Activated CD8-positive, alpha-beta memory T cell treated with anti-CD3 and anti-CD28 coated beads, Interleukin-2, amount 50 U/mL, for 24 hours (primary cell): ENCODE results near the gene ZFP57.

ENCODE experiments used
- DNase-seq: peaks from one replicate; pipeline ENCODE4 v3.0.0-alpha.2; 2020; ENCODE audit errors: extremely low read depth

Gene ZFP57

DNA sequence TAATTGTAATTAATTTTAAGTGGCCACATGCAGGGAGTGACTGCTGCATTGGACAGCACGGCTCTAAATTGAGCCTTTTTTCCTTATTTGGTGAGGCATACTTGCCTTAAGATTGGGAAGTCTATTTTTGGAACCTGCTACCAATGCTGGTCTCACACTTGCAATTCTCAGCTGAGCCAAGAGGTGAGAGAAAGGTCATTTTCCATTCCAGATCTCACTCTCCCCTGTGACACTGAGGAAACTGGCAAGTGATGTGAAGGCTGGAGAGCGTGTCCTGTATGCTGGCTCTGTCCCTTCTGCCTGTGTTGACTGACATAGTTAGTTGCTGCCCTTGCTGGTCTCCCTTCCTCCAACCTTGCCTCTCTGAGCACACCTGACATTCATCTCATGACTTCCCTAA is 24.8 kb downstream of the ZFP57 start:
- no peak for DNase-seq

GRCh38 chr6:29655658-29656057 is 25.3 kb downstream of the ZFP57 start:
- no peak for DNase-seq

DNA sequence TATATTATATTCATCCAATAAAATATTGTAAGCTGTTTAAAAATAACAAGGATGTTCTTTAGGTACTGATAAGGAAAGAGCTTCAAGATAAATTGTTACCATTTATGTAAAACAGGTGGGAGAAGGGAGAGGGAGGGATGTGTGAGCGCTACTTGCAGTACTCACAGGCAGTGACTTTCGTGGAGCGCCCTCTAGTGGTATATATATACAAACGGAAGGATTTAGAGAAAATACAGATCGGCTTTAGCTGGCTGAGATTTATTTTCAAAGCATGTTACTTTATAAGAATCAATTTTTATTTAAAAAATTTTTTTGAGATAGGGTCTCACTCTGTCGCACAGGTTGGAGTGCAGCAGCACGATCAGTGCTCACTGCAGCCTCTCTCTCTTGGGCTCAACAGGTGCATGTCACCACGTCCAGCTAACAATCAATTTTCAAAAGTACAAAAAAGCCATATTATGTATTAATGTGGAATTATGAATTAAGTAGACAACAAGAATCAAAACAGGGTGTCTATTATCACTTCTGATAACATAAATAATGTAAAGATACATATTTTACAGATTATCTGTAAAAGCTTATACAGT is 27.4 kb downstream of the ZFP57 start:
- no peak for DNase-seq

- no peak for DNase-seq
Measured at GRCh38 chr6:29652198-29652584, 28.8 kb downstream of the ZFP57 start.

- DNase-seq, result no peak
Measured at GRCh38 chr6:29651413-29652197, 29.3 kb downstream of the ZFP57 start.

- DNase-seq, result peak; percentile 97
Measured at GRCh38 chr6:29649701-29650673, 31.0 kb downstream of the ZFP57 start.

- DNase-seq, result no peak
Measured at GRCh38 chr6:29647927-29648642, 32.9 kb downstream of the ZFP57 start.

- DNase-seq, result no peak
Measured at GRCh38 chr6:29641430-29642148, 39.4 kb downstream of the ZFP57 start.

DNA sequence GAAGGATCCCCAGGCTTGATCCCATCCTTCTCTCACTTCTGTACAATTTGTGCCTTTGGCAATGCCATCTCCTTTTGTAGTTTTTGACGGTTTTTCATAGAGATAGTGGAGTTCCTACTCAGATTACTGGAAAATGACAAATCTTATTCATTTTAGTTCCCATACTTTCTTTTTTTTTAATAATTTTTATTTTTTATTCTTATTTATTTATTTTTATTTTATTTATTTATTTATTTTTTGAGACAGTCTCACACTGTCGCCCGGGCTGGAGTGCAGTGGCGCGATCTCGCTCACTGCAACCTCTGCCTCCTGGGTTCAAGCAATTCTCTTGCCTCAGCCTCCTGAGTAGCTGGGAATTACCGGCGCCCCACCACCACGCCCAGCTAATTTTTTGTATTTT is 43.7 kb downstream of the ZFP57 start:
- no peak for DNase-seq

- no peak for DNase-seq
Measured at GRCh38 chr6:29633534-29633905, 47.4 kb downstream of the ZFP57 start.

DNA sequence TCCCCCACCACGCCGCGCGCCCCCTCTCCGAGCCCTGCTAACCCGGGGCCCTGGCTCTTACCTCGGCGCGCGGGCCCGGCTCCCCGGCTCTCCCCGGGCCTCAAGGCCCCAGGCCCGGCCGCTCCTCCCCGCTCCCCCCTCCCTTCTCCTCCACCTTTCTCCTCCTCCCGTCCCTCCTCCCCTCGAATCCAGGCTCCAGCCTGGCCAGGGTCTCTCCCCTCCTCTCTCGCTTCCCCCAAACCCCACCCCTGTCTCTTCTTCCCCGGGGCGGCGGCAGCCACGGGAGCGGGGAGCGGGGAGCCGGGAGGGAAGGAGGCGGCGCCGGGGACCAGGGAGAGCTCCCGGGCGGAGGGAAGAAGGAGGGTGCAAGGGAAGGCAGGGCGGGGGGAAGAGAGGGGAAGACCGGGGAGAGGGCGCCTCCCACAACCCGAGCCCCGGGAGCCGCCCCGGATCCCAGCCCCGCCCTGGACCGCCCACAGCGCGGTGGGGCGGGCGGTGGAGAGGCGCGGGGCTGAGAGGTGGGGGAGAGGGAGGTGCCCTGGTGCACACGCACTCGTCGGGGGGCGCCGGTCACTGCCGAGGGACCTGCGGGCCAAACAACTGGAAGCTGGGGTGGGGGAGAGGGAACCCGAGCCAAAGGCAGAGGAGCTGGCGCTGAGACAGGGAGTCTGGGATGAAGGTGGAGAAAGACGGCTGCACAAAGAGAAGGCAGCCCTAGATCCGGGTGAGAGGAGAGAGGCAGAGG is 48.0 kb downstream of the ZFP57 start, which contains the start of gene GABBR1:
GABBR1 (minus strand) TSS at position 395 of the 745 bp plus-strand sequence. CDS start 798 bp downstream, outside the sequence.
- DNase-seq, result no peak

DNA sequence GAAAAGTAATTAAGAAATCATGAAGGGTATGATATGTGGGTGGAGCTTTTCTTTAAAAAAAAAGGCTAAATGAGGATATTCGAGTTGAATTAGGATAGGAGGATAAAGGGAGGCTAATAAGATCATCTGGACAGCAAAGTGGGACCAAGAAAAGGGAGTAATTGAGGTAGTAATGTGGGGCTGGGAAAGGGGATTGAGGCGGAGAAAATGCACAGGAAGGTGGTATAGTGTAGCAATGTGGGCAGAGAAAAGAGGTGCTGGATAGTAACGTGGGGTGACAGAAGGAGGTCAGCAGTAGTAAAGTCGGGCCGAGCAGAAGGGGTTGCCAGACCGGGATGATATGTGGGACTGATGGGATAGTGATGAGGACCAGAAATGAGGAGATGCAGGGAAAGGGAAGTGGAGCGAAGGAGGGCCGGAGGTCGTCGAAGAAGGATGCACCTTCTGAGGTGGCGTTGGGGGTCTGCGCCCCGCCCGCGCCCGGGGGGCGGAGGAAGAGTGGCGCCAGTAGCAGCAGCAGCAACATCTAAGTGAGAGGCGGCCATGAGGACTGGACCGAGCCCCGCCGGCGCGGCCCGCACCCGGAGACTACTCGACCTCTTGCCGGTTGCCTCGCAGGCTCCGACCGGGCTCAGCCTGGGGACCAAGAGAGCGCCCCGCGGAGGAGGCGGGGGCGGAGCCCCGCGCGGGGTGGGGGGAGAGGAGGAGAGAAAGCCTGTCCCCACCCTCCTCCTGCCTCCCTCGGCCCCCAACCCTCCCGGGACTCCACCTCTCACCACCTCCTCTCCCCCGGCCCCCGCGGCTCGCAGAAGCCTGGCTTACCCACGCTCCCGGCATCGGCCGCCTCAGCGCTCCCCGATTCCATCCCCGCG is 48.9 kb downstream of the ZFP57 start:
- DNase-seq, result no peak

DNA sequence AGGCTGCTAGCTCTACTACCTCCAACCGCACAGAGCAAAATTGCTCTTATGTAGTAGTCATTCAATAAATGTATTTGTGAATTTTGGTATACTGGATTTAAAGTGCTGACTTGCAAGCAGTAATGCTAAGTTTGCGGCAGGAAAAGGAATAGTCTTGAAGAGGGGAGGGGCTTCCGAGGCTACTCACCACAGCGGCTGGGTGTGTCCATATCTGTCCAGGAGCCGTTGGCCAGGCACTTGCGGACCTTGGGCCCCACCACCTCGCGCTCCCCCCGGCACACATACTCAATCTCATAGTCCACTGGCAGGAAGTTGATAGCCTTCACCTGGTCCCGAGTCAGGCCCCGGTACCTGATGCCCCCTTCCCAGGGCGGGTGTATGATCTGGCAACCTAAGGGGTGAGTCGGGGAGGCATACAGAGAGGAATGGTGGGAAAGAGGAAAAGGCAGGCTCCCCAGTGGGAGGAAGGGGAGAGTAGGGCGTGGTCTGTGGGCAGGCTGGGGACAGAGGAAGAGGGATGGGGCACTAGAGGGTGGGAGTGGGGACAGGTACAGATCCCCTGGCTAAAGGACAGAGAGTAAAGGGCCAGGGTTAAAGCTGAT is 49.6 kb downstream of the ZFP57 start:
- no peak for DNase-seq

DNA sequence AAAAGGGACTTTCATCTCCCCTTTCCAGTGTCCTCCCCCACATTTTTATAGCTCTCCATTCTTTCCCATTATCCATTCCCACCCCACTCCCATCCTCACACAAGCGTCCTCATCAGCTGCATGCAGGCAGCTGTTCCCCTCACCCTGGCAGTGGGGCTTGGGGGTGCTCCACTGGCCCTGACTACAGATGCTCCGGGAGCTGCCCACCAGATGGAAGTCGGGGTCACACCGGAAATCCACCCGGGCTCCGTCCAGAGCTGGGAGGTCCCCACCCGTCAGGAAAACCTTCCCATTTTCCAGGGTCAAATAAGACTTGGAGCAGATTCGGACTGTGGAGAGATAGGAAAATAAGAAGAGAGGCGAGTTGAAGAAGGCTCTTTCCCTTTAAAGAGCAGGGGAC is 50.6 kb downstream of the ZFP57 start:
- DNase-seq, result no peak

DNA sequence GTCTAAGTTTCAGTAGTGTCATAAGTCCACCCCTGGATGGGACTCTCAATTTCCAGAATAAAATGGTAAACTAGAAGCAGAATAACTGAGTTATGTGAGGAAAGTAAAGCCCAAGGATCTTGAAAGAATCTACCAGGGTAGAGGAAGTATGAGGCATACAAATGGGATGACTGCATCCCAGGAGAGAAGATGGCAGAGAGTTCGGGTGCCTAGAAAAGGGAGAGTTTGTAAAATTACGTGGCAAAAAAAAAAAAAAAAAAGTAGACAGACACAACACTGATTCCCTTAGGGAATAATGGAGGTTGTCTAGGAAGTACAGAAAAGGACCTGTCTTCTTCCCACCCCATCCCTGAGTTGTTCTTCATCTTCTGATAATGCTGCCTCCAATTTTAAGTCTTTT is 51.4 kb downstream of the ZFP57 start:
- no peak for DNase-seq

DNA sequence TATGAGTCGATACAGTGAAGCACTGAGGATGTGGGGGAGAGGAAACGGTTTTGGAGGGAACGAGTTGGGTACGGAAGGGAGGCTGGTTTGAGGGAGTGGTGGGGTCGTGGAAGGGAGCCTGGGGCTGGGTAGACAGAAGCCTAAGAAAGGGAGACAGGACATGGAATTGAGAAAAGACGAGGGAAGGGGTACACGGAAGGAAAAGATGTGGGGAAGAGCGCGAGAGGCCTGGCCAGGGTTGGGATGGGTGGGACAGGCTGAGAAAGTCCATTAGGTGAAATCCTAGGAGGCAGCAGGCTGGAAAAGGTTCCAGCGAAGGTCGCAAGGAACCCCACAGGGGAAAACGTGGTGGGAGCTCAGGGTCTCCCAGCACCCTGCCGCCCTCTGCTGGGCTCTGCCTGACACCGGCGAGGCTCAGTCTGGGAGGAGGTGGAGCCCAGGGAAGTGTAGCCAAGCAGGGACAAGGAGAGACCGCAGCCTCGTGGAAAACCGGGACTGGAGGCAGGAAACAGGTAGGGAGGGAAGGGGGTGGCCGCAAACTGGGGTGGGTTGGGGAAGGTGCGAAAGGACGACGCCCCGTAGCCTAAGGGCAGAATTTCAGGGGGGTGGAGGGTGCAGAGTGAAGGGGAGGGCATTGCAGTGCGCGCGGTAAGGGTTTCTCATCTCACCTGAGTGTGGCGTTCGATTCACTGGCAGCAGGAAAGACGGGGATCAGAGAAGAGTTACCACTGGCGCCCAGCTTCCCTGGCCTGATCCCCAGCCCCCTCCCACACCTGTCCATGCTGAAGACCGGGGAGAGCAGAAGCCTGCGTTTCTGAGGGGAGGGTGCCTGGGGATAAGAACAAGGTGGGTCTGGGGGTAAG is 52.3 kb downstream of the ZFP57 start:
- DNase-seq, result no peak

DNA sequence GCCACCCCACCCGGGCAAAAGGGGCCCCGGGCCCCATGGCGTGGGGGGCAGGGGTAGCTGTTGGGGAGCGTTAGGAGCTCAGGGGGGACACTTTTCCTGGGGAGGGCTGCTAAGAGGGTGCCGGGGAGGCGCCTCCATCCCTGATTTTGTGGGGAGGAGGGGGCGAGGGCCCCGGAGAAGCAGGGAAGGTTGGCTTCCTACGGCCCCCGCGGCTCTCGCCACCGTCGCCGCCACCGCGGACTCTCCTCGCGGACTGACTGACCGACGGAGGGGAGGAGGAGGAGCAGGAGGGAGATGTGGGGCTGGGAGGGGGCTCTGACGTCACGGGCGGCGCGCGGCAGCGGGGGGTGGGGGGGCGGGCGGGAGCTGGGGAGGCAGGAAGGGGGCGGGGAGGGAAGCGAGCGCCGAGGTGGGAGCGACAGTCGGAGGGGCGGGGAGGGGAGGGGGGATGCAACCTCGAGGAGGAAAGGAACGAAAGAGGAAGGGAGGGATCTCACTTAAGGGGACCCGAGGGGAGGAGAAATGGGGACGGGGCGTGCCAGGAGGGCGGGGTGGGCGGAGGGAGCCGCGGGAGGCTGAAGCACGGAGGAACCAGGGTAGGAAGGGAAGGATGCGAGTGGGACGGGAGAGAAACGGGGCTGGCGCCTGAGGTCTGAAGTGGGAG is 53.1 kb downstream of the ZFP57 start:
- DNase-seq, result no peak
